ENCODE measurements around the gene MUC2. TPM values are rescaled to one million over a fixed set of nuclear protein-coding genes. Genes with fewer than 3 reads are reported as not detected.

Gene MUC2
- total RNA-seq, 1 donor from 2014 or later, result not detected

DNA sequence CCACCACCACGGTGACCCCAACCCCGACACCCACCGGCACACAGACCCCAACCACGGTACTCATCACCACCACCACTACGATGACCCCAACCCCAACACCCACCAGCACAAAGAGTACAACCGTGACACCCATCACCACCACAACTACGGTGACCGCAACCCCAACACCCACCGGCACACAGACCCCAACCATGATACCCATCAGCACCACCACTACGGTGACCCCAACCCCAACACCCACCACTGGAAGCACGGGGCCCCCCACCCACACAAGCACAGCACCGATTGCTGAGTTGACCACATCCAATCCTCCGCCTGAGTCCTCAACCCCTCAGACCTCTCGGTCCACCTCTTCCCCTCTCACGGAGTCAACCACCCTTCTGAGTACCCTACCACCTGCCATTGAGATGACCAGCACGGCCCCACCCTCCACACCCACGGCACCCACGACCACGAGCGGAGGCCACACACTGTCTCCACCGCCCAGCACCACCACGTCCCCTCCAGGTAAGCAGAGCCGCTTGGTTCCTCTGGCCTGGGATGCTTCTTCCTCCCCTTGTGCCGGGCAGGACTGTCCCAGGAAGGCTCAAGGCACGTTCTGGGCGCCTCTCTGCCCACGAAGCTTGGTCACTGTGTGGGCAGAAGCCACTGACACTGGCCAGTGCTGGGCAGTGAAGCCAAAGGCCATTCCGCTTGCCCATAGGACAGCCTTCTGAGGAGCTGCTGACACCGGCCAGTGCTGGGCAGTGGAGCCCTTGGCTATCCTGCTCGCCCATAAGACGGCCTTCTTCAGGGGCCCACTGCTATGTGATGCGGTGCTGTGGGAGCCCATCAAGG, 25.1 kb downstream of the MUC2 start:
- DNase-seq (ENCODE audit: low read depth) (no peak), FAIRE-seq (no peak)
- Histone ChIP-seq H3K36me3 (ENCODE audit: insufficient read depth, low read length) (no peaks in the 10 kb centered on the region), H3K27me3 (ENCODE audit: insufficient read depth, low read length) (no peaks in the 10 kb centered on the region), H3K9me3 (ENCODE audit: insufficient read depth, low read depth, low read length) (peaks cover 8% of the 10 kb centered on the region), H3K4me3 (ENCODE audit: insufficient read depth, low read depth, low read length) (no peak overlapping the region), H3K79me2 (ENCODE audit: insufficient read depth, low read length) (no peaks in the 10 kb centered on the region), H3K4me1 (ENCODE audit: insufficient read depth, low read length) (no peaks in the 10 kb centered on the region), H3K4me2 (ENCODE audit: low read length) (no peak overlapping the region), H3K27ac (ENCODE audit: low read depth, low read length) (no peak overlapping the region), H4K20me1 (ENCODE audit: insufficient read depth, low read length) (no peaks in the 10 kb centered on the region), H2AFZ (ENCODE audit: low read depth, low read length) (no peak overlapping the region), H3K9ac (ENCODE audit: low read length) (no peak overlapping the region)
- no peaks in the 10 kb centered on the region for H3K9me3 Mint-ChIP-seq (ENCODE audit: unreplicated experiment)
- no peak overlapping the region for H3K27ac Mint-ChIP-seq (ENCODE audit: unreplicated experiment)
- no peak overlapping the region for H3K4me3 Mint-ChIP-seq (ENCODE audit: unreplicated experiment)
- no peaks in the 10 kb centered on the region for H3K4me1 Mint-ChIP-seq (ENCODE audit: low read depth, unreplicated experiment)
- TF ChIP-seq EZH2 (IDR thresholded peaks at IDR 0.05; ENCODE audit: insufficient read depth, low read length), result no peak
- TF ChIP-seq CTCF (IDR thresholded peaks at IDR 0.05; ENCODE audit: insufficient read depth, low read depth, low read length), result no peak
- no peaks in the 10 kb centered on the region for H3K36me3 Mint-ChIP-seq (ENCODE audit: low read depth, unreplicated experiment)
- H3K27me3 Mint-ChIP-seq (ENCODE audit: low read depth, unreplicated experiment), result peaks cover 9% of the 10 kb centered on the region

GRCh38 chr11:1100417-1101245, 26.0 kb downstream of the MUC2 start:
- Mint-ChIP-seq H3K4me3 (ENCODE audit: unreplicated experiment) (no peak overlapping the region), H3K36me3 (ENCODE audit: low read depth, unreplicated experiment) (no peaks in the 10 kb centered on the region), H3K27me3 (ENCODE audit: low read depth, unreplicated experiment) (peaks cover 7% of the 10 kb centered on the region), H3K27ac (ENCODE audit: unreplicated experiment) (no peak overlapping the region), H3K4me1 (ENCODE audit: low read depth, unreplicated experiment) (no peaks in the 10 kb centered on the region), H3K9me3 (ENCODE audit: unreplicated experiment) (no peaks in the 10 kb centered on the region)
- H3K4me2 ChIP-seq (ENCODE audit: low read length), result no peak overlapping the region
- no peak overlapping the region for H2AFZ ChIP-seq (ENCODE audit: low read depth, low read length)
- no peaks in the 10 kb centered on the region for H3K27me3 ChIP-seq (ENCODE audit: insufficient read depth, low read length)
- TF ChIP-seq EZH2 (IDR thresholded peaks at IDR 0.05; ENCODE audit: insufficient read depth, low read length) (no peak), CTCF (IDR thresholded peaks at IDR 0.05; ENCODE audit: insufficient read depth, low read depth, low read length) (no peak)
- no peaks in the 10 kb centered on the region for H3K4me1 ChIP-seq (ENCODE audit: insufficient read depth, low read length)
- H3K4me3 ChIP-seq (ENCODE audit: insufficient read depth, low read depth, low read length), result no peak overlapping the region
- H3K36me3 ChIP-seq (ENCODE audit: insufficient read depth, low read length), result no peaks in the 10 kb centered on the region
- no peaks in the 10 kb centered on the region for H4K20me1 ChIP-seq (ENCODE audit: insufficient read depth, low read length)
- H3K9me3 ChIP-seq (ENCODE audit: insufficient read depth, low read depth, low read length), result peaks cover 8% of the 10 kb centered on the region
- H3K9ac ChIP-seq (ENCODE audit: low read length), result no peak overlapping the region
- DNase-seq (ENCODE audit: low read depth), result no peak
- H3K79me2 ChIP-seq (ENCODE audit: insufficient read depth, low read length), result no peaks in the 10 kb centered on the region
- FAIRE-seq, result no peak
- no peak overlapping the region for H3K27ac ChIP-seq (ENCODE audit: low read depth, low read length)

All from astrocyte (in vitro differentiated cells and primary cell).